Ectodermal cell (in vitro differentiated cells): ENCODE measurements around the gene MEGF8.

Experiments
- H3K27ac ChIP-seq: 2 replicates; pipeline ENCODE4 v1.7.0; 2013; ENCODE audit warnings: mild to moderate bottlenecking, low read depth, low read length; ENCODE audit not compliant: insufficient read depth, poor library complexity, severe bottlenecking
- H3K27me3 ChIP-seq: 2 replicates; pipeline ENCODE4 v1.7.0; 2013; ENCODE audit warnings: mild to moderate bottlenecking, low read length; ENCODE audit not compliant: insufficient read depth, control insufficient read depth, poor library complexity, severe bottlenecking
- H3K36me3 ChIP-seq: one replicate; pipeline ENCODE4 v1.7.0; 2013; ENCODE audit warnings: low read length; ENCODE audit not compliant: control insufficient read depth, insufficient read depth
- H3K4me1 ChIP-seq: one replicate; pipeline ENCODE4 v1.7.0; 2013; ENCODE audit warnings: low read length; ENCODE audit not compliant: control insufficient read depth, insufficient read depth
- H3K4me3 ChIP-seq: 2 replicates; pipeline ENCODE4 v1.7.0; 2013; ENCODE audit warnings: low read depth, low read length, control low read depth; ENCODE audit not compliant: insufficient read depth
- H3K9me3 ChIP-seq: 2 replicates; pipeline ENCODE4 v1.7.0; 2013; ENCODE audit warnings: mild to moderate bottlenecking, low read length, moderate library complexity; ENCODE audit not compliant: control insufficient read depth
- WGBS, 2 experiments: methylation state at CpG; one replicate each; pipeline ENCODE4 v1.1.7; 2013; ENCODE audit warnings: missing lambda C conversion rate in 2 of 2; 5-methylcytosine and 5-hydroxymethylcytosine counted together

The MEGF8 gene

DNA sequence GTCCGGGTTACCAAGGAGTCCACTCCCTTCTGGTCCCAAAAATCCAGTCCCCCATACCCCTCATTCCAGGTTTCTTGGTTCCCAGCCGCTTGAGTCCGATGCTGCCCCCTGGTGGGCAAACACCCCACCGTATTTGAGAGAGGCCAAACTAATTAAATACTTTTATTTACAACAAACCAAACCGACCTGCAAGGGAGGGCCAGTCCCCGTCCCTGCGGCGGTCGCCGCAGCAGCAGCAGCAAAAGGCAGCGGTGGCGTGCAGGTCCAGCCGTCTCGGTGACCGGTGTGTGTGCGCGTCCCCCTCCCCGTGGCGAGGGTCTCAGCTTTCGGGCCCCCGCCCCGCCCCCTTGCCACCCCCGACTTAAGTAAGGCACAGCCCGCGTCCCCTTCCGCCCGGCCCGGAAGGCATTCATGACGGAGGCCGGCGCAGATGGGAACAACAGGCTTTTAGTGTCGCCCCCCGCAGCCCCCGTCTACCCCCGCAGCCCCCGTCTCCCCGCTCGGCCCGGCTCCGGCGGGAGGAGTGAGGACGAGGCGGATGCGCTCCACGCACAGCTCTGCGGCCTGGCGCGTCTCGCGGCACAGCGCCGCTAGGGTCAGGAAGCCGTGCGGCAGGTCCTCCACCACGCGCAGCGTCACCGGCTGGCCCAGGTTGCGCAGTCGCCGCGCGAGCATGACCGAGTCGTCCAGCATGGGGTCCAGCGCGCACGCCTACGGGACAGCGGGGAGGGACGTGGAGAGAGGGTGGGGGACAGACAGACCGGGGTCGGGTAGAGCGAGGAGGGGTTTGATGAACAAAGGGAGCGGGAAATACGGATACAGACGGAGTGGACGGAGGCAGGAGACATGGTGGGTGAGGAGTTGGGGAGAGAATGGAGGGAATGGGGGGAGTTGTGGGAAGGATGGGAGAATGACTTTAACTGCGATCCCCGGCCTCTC, 76.2 kb downstream of the MEGF8 start:
- no peaks in the 10 kb centered on the region for H3K9me3 ChIP-seq
- peak overlapping the region; percentile 69 for H3K27ac ChIP-seq
- H3K4me1 ChIP-seq = peaks cover 8% of the 10 kb centered on the region
- 0% methylated on average over 80 of the region's 80 CpGs for WGBS, 2 experiments
- no peaks in the 10 kb centered on the region for H3K27me3 ChIP-seq
- no peaks in the 10 kb centered on the region for H3K36me3 ChIP-seq
- H3K4me3 ChIP-seq = peak overlapping the region; percentile 66

DNA sequence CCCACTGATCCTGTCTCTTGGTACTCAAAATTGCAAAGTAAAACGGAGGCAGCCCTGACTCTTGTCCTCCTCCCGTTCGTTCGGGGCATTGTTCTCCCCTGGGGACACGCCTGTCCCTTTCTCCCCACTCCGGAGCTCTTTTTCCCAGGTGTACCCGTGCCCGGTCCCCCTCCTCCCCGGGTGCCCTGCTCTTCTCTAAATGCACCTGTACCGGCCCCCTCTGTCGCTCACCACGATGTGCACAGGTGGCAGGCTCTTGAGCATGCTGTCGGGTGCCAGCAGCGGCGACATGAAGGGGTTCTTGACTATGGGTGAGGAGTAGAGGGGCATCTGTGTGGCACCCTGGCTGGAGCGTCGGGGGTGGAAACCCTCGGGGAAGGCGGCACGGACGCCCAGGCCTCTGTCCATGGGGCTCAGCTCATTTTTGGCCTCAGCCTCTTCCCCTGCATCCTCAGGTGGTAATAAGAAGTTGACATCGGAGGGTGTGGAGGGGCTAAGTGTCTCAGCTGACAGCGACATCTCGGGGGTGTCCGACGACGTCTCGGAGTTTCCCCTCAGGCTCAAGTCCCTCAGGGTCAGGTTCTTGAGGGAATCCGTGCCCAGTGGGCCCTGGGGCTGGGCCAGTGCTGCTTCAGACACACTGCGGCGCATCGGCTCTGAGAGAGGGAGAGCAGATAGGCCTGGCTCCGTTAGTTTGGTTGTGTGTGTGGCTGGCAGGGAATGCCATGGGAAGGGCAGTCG, 77.1 kb downstream of the MEGF8 start:
- Histone ChIP-seq H3K9me3 (no peaks in the 10 kb centered on the region), H3K27ac (no peak overlapping the region), H3K4me3 (peak overlapping the region; percentile 66), H3K4me1 (peaks cover 8% of the 10 kb centered on the region), H3K27me3 (no peaks in the 10 kb centered on the region), H3K36me3 (no peaks in the 10 kb centered on the region)
- WGBS, 2 experiments = 33 to 37% methylated on average over 34 of the region's 34 CpGs

DNA sequence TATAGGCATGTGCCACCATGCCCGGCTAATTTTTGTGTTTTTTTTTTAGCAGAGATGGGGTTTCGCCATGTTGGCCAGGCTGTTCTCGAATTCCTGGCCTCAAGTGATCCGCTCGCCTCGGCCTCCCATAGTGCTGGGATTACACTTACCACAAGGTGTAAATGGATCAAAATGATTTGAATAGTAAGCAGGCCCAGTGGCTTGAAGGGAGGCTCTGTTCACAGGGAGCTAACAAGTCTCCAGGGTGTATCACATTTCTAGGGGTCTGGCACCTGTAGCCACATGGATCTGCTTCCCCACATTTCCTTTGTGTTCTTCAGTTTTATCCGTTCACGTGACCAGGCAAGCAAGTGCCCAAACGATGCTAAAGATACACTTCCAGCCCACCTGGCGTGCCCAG, 78.2 kb downstream of the MEGF8 start:
- no peaks in the 10 kb centered on the region for H3K36me3 ChIP-seq
- H3K27ac ChIP-seq = no peak overlapping the region
- WGBS, 2 experiments = 92 to 93% methylated on average over 10 of the region's 10 CpGs
- H3K4me1 ChIP-seq = peaks cover 5% of the 10 kb centered on the region
- no peaks in the 10 kb centered on the region for H3K9me3 ChIP-seq
- H3K4me3 ChIP-seq = no peak overlapping the region
- no peaks in the 10 kb centered on the region for H3K27me3 ChIP-seq

DNA sequence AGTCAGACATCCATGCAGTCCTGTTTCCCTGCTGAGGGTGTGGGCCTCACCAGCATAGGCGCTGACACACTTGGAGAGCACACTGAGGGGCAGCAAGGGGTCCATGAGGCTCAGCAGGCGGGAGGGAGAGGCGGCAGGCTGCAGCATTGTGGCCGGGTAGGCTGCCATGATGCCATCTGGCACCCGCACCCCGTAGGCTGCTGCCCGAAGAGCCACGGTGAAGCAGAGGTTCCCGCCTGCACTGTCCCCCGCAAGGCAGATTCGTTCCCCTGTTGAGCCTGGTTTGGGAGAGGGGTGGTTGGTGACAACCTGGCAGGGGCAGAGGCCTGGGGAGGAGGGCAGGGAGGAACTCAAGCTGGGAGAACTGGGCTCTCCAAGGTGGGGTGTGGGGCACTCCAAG, 80.7 kb downstream of the MEGF8 start:
- H3K4me3 ChIP-seq = no peak overlapping the region
- no peaks in the 10 kb centered on the region for H3K9me3 ChIP-seq
- peaks cover 8% of the 10 kb centered on the region for H3K4me1 ChIP-seq
- H3K27ac ChIP-seq = no peak overlapping the region
- H3K36me3 ChIP-seq = no peaks in the 10 kb centered on the region
- 95 to 96% methylated on average over 11 of the region's 11 CpGs for WGBS, 2 experiments
- no peaks in the 10 kb centered on the region for H3K27me3 ChIP-seq

DNA sequence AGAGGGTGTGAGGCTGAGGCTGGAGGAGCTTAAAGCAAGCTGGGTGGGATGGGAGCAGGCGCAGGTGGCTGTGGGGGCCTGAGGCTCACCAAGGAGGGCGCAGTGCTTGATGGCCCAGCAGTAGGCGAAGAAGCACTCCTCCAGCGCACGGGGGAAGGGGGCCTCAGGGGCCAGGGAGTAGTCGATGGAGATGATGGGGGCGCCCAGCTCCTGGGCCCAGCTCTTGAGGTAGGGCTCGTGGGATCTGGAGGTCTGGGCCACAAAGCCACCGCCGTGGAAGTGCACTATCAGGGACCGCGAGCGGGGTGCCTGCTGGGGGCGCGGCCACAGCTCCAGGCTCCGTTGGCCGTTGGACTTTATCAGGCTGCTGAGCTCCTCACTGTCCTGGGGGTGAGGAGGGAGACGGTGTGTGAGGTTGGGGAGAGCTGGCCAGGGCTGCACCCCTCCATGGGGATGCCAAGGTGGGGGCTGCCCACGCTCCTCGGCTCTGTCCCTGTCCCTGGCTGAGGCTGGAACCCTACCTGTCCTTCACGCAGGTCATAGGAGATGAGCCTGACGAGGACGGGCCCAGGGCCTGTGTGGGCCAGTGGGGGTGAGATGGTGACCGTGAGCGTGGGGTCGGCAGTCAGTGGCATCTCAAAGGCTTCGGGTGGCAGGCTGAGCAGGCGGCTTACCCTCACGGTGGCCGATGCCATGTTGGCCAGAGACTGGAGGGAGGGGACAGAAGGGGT, 81.8 kb downstream of the MEGF8 start:
- H3K27ac ChIP-seq = no peak overlapping the region
- no peak overlapping the region for H3K4me3 ChIP-seq
- H3K27me3 ChIP-seq = no peaks in the 10 kb centered on the region
- H3K36me3 ChIP-seq = no peaks in the 10 kb centered on the region
- WGBS, 2 experiments = 94% methylated on average over 30 of the region's 30 CpGs
- no peaks in the 10 kb centered on the region for H3K9me3 ChIP-seq
- H3K4me1 ChIP-seq = peaks cover 11% of the 10 kb centered on the region

DNA sequence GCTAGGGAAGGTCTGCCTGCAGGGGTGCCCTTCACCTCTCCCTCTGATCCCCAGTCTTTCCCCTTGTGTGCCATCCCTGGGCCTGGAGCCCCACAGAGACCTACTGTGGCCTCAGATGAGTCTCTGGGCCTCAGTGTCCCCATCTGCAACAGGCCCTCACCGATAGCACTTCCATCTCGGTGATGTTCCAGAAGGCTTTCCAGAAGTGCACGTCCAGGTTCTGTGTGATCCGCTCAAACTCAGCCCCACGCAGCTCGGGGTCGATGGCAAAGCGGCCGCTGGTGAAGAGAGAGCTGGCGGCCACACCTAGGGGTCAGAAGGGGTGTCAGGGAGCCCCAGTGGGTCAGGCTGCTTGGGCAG, 82.4 kb downstream of the MEGF8 start:
- no peak overlapping the region for H3K4me3 ChIP-seq
- WGBS, 2 experiments = 96% methylated on average over 10 of the region's 10 CpGs
- peaks cover 16% of the 10 kb centered on the region for H3K4me1 ChIP-seq
- H3K36me3 ChIP-seq = no peaks in the 10 kb centered on the region
- H3K9me3 ChIP-seq = no peaks in the 10 kb centered on the region
- H3K27ac ChIP-seq = no peak overlapping the region
- no peaks in the 10 kb centered on the region for H3K27me3 ChIP-seq

DNA sequence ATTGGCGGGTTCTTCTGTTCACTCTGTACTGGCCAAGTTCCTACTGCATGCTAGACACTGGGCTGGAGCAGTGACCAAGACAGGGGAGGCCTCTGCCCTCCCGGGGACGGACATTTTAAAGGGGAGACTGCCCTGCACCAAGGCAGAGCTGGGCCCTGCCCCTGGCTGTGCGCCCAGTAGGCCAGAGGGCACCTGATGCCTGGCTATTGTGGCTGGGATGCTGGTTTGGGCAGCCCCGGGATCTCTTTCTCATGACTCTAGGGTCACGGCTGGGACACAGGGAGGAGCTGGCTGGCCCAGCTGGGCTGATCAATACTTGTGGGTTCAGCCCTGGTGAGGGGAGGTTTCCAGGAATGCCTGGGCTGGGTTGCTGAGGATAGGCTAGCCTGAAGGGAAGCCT, 84.0 kb downstream of the MEGF8 start:
- Histone ChIP-seq H3K36me3 (no peaks in the 10 kb centered on the region), H3K4me1 (peaks cover 18% of the 10 kb centered on the region), H3K27me3 (peaks cover 3% of the 10 kb centered on the region), H3K27ac (no peak overlapping the region), H3K9me3 (no peaks in the 10 kb centered on the region), H3K4me3 (no peak overlapping the region)
- WGBS, 2 experiments = 85 to 87% methylated on average over 6 of the region's 6 CpGs

DNA sequence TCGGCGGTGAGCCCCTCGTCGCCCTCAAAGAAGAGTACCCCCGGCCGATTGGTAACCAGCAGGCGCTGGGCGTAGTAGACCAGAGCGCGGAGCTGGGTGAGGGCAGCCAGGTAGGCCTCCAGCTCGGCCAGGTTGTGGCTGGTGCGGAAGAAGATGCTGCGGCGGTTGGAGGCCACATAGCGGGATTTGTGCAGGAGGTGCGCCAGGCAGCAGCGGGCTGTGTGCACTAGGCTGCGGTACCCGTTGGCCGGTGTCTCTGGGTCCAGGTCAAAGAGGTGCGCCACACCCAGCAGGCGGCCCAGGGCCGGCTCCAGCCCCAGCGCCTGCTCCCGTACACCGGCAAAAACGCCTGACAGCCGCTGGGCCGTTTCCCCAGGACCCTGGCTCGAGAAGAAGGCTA, 84.9 kb downstream of the MEGF8 start:
- no peak overlapping the region for H3K4me3 ChIP-seq
- 95 to 96% methylated on average over 30 of the region's 30 CpGs for WGBS, 2 experiments
- no peaks in the 10 kb centered on the region for H3K36me3 ChIP-seq

DNA sequence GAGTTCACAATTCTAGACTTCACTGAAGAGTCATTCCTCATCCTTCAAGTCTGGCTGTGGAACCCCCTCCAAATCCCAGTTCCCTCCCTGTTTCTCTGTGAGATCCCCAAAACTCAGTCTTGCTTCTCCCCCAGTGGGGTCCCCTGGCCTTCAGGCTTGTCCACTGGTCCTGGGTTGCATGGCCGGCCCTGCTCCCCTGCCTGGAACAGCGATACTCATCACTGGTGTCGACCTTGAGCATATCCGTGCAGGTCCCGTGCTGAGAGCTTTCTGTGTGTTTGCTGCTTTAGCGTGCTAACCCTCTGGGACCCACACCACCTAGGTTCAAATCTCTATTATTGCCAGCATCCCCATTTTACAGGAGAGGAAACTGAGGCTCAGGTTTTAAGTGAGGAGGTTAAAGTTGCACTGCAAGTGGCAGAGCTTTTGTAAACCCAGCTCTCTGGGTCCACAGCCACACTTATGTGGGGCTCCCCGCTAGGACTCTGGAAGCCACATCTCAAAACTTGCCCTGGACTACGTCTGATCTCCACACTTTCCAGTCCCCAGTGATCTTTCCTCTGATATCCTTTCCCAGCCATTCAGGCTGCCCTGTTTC, 86.2 kb downstream of the MEGF8 start:
- no peak overlapping the region for H3K4me3 ChIP-seq
- peaks cover 18% of the 10 kb centered on the region for H3K4me1 ChIP-seq
- no peak overlapping the region for H3K27ac ChIP-seq
- peaks cover 3% of the 10 kb centered on the region for H3K27me3 ChIP-seq
- no peaks in the 10 kb centered on the region for H3K36me3 ChIP-seq
- no peaks in the 10 kb centered on the region for H3K9me3 ChIP-seq
- 94 to 95% methylated on average over 8 of the region's 8 CpGs for WGBS, 2 experiments

More for the DNA sequence above, 84.9 kb downstream of the MEGF8 start:
- H3K27me3 ChIP-seq = peaks cover 3% of the 10 kb centered on the region
- H3K9me3 ChIP-seq = no peaks in the 10 kb centered on the region
- H3K27ac ChIP-seq = no peak overlapping the region
- peaks cover 18% of the 10 kb centered on the region for H3K4me1 ChIP-seq
